Measurements from ENCODE around the gene GAL3ST2.
"Not testable (repeated sequence)": the region's sequence is repeated elsewhere in the genome, so short reads cannot be mapped to it uniquely, and the experiment has no call there.

The GAL3ST2 gene

DNA sequence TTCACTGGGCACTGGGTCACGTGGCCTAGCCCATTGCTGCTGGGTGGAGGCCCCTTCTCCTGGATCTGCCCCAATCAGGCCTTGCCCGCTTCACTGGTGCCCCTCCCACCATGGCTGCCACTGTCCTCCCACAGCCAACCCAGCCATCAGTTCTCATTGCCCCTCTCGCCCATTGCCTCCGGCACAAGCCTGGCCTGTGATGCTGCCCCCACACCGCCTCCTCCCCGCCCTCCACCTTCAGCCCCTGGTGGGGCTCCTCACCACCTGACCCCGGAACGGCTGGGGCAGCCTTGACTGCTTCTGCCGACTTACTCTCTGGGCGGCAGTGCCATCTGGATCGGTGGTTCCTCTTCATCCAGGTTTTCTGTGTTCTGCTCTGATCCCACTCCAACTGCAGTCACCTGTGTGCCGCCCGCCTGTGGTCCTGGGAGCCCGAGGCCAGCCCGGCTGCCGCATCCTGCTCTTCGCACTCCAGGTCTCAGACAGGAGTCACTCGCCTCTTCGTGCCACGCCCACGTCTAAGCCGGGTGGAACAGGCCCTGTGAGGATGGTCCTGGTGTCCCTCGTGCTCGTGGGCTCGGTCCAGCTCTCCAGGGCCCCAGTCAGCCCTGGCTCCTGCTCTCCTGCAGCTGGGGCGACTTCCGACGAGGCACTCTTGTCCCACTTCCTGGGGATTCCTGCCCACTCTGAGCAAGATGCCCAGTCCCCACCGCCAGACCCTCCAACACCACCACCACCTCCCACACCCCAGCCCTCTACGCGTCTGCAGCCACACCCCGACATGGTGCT is 28.0 kb upstream of the GAL3ST2 start:
- DNase-seq, result no peak

GRCh38 chr2:241750076-241750840 is 26.4 kb upstream of the GAL3ST2 start:
- no peak for DNase-seq

DNA sequence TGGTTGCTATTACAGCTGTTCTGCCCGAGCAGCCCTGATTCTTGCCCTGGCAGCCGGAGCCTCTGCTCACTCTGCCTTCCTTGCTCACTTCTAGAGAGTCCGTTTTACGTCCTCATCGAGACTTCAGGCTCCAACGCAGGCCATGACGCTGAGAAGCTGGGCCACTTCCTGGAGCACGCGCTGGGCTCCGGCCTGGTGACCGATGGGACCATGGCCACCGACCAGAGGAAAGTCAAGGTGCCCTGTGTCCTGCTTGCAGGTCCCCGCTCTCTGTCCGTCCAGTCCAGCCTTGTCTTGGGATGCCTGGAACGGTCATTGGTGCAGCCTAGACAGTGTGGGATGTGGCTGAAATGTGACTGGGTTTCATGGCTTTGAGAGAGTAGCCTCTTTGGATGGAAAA is 25.5 kb upstream of the GAL3ST2 start:
- no peak for DNase-seq

DNA sequence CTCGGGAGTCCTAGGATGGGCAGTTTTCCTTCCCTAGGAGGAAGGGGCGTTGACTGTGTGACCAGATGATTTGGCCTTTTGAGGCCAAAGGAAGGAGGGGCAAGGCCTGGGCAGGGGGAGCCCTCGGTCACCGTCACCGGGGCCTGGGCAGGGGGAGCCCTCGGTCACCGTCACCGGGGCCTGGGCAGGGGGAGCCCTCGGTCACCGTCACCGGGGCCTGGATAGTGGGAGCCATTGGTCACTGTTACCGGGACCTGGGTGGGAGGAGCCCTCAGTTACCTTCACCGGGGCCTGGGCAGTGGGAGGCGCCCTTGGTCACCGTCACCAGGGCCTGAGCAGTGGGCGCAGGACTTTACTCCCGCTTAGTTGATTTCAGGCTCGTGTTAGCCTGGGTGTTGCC is 24.8 kb upstream of the GAL3ST2 start:
- DNase-seq, result no peak

DNA sequence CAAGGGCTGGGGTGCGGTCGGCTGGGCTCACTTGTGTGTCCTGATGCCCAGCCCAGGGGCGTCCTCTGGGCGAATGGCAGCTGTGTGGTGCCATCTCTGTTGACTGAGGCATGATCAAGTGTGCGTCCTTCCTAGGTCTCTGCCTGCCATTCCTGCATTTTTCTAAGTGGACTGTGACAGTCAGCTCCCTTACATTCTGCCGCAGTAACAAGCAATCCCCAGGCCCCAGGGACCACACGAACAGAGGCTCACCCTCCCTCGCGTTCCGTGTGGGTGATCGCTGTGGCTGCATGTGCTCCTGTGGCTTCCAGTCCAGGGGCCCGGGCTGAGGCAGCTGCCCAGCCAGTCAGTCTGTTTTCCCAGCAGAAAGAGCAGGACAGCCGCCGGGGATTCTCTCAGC is 24.4 kb upstream of the GAL3ST2 start:
- DNase-seq, result no peak

- no peak for DNase-seq
Observed at GRCh38 chr2:241752689-241753276, 23.8 kb upstream of the GAL3ST2 start.

- no peak for DNase-seq
Observed at GRCh38 chr2:241753493-241753892, 23.1 kb upstream of the GAL3ST2 start.

DNA sequence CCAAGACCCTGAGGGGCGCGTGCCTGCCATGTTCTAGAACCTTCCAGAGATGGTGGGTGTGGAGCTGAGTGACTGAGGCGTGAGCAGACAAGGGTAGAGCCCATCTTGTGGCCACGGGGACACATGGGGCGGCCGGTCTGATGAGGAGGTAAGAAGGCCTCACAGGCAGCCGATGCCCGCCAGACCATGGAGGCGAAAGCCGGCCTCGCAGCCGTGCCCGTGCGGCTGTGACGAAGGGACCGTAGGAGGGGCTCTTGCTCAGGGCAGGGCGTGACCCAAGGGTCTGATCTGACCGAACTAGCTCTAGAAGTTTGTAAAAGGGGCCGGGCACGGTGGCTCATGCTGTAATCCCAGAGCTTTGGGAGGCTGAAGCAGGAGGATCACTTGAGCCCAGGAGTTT is 22.6 kb upstream of the GAL3ST2 start:
- no peak for DNase-seq

DNA sequence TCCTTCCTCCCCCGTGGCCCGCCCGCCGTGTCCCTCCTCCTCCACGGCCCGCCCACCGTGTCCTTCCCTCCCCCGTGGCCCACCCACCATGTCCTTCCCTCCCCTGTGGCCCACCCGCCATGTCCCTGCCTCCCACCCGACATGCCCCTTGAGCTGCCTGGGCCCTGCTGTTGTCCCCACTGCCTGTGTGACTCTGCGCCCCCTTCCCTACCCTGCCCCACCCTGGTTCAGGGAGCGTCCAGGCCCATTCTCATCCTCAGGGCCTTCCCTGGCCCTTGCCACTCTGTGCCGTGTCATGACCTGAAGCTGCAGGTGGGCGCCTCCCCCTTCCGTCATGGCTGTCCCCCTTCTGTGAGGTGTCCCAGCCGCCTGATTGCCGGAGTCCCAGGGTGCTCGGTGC is 21.5 kb upstream of the GAL3ST2 start:
- DNase-seq, result no peak

- no peak for DNase-seq
Observed at GRCh38 chr2:241755777-241756176, 20.8 kb upstream of the GAL3ST2 start.

DNA sequence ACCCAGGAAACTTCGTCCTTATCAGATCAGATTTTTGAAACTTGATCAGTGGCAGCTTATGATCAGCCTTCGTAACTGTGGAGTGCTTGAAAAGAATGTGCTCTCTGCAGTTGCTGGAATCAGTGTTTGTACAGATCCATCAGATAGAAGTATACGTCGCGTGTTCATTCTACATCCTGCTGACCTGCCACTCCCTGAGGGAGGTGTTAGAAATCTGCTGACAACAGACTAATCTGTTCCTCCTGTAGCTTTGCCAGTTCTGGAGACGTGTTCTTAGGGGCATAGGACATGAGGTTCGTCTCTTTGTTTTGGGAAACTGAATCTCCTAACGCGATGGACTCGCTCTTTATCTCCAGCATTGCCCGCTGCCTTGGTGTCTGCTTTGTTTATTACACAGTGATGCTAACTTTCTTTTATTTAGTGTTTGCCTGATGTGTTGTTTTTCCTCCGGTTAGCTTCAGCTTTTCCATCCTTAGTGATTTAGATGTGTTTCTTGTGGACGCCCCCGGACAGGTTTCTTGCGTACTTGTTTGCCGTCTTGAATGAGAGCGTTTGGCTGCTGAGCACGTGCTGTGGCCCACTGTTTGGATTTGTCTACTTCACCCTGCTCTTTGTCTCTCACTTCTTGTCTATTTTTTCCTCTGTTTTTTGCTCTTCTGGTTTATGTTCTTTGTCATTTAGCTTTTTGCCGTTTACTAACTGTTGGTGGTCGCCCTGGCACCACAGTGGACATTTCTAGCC is 17.4 kb upstream of the GAL3ST2 start:
- no peak for DNase-seq

- DNase-seq, result not testable (repeated sequence)
Observed at GRCh38 chr2:241759893-241760292, 16.7 kb upstream of the GAL3ST2 start.

- DNase-seq, result no peak
Observed at GRCh38 chr2:241760301-241760771, 16.3 kb upstream of the GAL3ST2 start.

- DNase-seq, result peak in 1 of 2 donors; percentile 34
Observed at GRCh38 chr2:241762321-241762932, 14.2 kb upstream of the GAL3ST2 start.

DNA sequence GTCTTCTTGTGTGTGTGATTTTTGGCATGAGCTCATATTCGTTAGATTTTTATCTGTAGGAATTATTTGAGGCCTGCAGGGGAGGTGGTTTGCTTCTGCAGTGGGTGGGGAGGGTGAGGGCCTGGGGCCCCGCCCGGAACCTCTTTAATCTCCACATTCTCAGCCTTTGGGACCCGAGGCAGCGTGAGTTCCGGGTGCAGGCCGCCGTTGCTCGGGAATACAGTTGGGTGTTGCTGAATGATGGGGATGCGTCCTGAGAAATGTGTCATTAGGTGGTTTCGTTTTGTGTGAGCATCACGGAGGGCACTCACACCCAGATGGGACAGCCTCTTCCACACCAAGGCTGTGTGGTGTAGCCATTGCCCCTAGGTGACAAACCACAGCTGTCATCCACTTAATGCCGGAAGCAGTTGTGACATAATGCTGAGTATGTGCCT is 13.7 kb upstream of the GAL3ST2 start:
- DNase-seq, result peak; percentile 76 to 85

- DNase-seq, result peak; percentile 23 to 43
Observed at GRCh38 chr2:241763551-241764274, 12.9 kb upstream of the GAL3ST2 start.

DNA sequence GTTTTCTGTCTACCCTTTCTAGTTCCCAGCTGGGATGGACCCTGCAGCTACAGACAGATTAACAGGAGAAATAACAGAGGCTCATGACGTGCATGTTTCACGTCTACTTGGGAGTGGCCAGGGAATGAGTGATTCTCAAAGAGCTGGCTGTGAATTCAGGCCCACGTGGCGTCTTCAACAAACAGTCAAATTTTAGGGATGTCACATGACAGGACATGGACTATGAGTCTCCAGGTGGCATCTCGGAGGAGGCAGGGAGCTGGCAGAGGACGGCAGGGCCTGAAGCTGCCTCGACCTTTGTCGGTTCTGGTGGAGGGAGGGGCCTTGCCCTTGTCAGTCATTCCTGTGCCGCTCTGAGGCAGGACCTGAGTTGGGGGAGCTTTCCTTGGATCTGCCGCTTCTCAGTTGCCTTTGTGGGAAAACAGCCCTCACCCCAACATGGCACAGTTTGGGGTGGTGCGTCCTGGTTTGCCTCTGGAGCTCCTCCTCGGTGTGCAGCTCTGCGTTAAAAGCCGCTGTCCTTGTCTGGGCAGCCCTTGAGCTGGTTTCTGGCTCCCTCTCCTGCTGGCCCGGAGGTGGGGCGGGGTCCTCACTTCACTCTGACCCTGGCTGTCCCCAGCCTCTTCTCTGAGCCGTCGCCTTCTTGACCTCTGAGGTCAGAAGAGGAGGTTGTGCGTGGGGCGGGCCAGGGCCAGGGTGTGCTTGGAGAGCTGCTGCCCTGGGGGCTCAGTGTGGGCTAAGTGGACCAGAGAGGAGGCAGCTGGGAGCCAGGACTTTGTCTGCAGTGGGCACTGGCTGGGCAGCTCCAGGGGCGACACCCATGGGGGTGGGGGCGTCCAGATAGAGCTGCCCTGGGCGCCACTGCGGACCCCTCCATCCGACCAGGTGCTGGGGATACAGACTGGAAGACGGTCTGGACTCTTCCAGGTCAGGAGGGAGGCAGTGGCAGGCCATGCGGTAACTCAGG is 12.1 kb upstream of the GAL3ST2 start:
- no peak for DNase-seq

DNA sequence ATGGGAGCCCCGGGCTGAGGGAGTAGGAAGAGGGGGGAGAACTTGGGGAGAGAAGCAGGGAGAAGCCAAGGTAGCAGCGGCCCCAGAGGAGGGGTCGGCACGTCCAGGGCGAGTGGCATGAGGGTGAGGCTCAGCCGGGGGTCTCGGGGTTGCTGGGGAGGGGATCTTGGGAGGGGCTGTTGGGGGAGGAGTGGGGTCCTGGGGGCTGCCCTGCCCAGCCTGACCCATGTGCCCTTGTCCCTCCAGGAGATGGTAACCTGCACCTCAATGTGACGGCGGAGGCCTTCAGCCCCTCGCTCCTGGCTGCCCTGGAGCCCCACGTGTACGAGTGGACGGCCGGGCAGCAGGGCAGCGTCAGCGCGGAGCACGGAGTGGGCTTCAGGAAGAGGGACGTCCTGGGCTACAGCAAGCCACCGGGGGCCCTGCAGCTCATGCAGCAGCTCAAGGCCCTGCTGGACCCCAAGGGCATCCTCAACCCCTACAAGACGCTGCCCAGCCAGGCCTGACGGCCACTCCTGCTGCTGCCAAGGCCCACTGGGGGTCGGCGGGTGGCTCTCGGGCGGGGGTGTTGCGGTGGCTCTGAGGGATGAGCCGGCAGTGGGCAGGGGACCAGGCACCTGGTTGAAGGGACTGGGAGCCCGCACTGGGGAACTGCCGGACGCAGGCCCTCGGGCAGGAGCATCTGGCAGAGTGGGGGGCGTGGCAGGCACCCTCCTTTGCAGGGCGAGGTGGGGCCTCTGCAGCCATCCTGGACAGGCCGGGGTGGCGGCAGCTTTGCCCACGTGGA is 9.0 kb upstream of the GAL3ST2 start:
- DNase-seq, result no peak

GRCh38 chr2:241768251-241768711 is 8.3 kb upstream of the GAL3ST2 start:
- DNase-seq, result no peak

DNA sequence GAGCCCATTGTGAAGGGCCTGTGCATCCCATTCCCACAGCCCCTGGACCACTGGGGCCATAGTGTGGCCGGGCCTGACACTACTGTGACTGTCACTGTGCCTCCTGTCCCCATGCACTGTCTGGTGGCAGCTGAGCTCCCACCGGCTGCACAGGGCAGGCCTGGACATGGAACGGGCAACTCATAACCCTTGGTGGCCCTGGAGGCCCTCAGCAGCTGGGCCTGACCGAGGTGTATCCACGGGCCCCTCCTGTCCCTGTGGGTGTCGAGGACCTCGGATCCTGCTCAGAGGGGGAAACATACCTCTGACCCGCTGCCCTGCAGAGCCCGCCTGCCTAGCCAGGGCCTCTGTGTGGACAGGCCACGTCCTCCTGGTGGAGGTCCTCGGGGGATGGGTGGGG is 7.8 kb upstream of the GAL3ST2 start:
- DNase-seq, result no peak
